Body of pancreas (tissue), 4 donors: Measurements from ENCODE around the gene SLC22A14. TPM values are rescaled to one million over a fixed set of nuclear protein-coding genes. Genes with fewer than 3 reads are reported as not detected.

Experiments used
- ATAC-seq: fragments of 150-250 bp; one replicate; pipeline ENCODE4 v1.9.1; 2016
- DNase-seq, 4 donors: peaks; one replicate each; pipeline ENCODE4 v3.0.0-alpha.2; 2019
- H3K27ac ChIP-seq, 4 donors: fragments of 200-600 bp; sonication (generic); 1 replicate in 3 of 4; 2 replicates in 1 of 4; pipeline versions ENCODE4 v1.5.1 to v1.6.1; 2016 to 2019; ENCODE audit warnings: mild to moderate bottlenecking in 1 of 4, mixed read lengths in 1 of 4, moderate library complexity in 1 of 4
- H3K27me3 ChIP-seq, 2 donors: fragments of 200-600 bp; sonication (generic); one replicate each; pipeline ENCODE4 v1.6.0; 2016; ENCODE audit warnings: mild to moderate bottlenecking in 1 of 2
- H3K36me3 ChIP-seq, 2 donors: fragments of 200-600 bp; sonication (generic); replicated peaks in 1 of 2; 2 replicates each; pipeline ENCODE4 v1.5.1; 2016; ENCODE audit warnings: low read depth in 2 of 2; ENCODE audit not compliant: insufficient read depth in 1 of 2
- H3K4me1 ChIP-seq: fragments of 200-600 bp; sonication (generic); one replicate; pipeline ENCODE4 v1.6.0; 2016
- H3K4me3 ChIP-seq, 2 donors: fragments of 200-600 bp; sonication (generic); 1 replicate in 1 of 2; 2 replicates in 1 of 2; pipeline ENCODE4 v1.5.1; 2016 to 2019
- H3K9me3 ChIP-seq, 3 donors: fragments of 200-600 bp; sonication (generic); 1 replicate in 2 of 3; 2 replicates in 1 of 3; pipeline ENCODE4 v1.5.1; 2016
- POLR2A ChIP-seq, 3 donors: fragments of 450-650 bp; IDR thresholded peaks; one replicate each; pipeline ENCODE4 v1.6.1; 2016; ENCODE audit warnings: antibody characterized with exemption in 3 of 3, mild to moderate bottlenecking in 2 of 3
- WGBS, 2 donors: methylation state at CpG; one replicate each; pipeline ENCODE4 v1.1.5; 2017; 5-methylcytosine and 5-hydroxymethylcytosine counted together
- intact Hi-C: fragments of 100-400 bp; cut with DNase I; formaldehyde crosslinking; loops from one replicate; pipeline ENCODE4 v1.15.1; 2023
- total RNA-seq, 2 donors: library from RNA; depleted of rRNA; stranded (reverse); fragments of >200 nt; gene quantifications; one replicate each; pipeline ENCODE4 v1.1.0, GENCODE V29; 2016
- TF ChIP-seq, protein P1 (sequence below), 7 experiments: fragments of 450-650 bp in 4 of 7; fragments of 200-600 bp in 3 of 7; sonication (generic) in 3 of 7; IDR thresholded peaks; one replicate each; pipeline ENCODE4 v1.5.1; 2016 to 2019; ENCODE audit warnings: antibody characterized with exemption in 7 of 7

Gene SLC22A14
- total RNA-seq, 2 donors from 2014 or later: not detected

GRCh38 chr3:38308456-38308855 lies 26.4 kb downstream of the SLC22A14 start:
- no peaks in the 10 kb centered on the region for H3K9me3 ChIP-seq

DNA sequence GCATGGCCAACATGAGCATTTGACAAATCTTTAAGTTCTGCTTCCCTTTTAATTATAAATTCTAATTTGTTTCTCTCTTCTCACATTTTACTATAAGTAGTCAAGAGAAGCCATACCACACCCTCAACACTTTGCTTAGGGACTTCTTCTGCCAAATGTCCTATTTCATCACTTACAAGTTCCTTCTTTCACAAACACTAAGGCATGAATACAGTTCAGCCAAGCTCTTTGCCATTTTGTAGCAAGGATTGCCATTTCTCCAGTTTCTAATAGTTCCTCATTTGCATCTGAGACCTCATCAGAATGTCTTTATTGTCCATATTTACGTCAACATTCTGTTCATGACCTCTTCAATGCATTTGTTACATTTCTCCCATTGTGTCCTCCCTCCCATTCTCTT lies 29.4 kb downstream of the SLC22A14 start:
- Histone ChIP-seq H3K27me3 (no peaks in the 10 kb centered on the region), H3K9me3 (no peaks in the 10 kb centered on the region), H3K36me3 (no peaks in the 10 kb centered on the region), H3K4me3 (no peak overlapping the region), H3K4me1 (no peaks in the 10 kb centered on the region), H3K27ac (no peak overlapping the region)
- intact Hi-C loops: no loop called here
- no peak for ATAC-seq
- 79 to 83% methylated on average over 1 of the region's 1 CpG for WGBS, 2 donors
- DNase-seq: no peak
- TF ChIP-seq, protein P1, sequence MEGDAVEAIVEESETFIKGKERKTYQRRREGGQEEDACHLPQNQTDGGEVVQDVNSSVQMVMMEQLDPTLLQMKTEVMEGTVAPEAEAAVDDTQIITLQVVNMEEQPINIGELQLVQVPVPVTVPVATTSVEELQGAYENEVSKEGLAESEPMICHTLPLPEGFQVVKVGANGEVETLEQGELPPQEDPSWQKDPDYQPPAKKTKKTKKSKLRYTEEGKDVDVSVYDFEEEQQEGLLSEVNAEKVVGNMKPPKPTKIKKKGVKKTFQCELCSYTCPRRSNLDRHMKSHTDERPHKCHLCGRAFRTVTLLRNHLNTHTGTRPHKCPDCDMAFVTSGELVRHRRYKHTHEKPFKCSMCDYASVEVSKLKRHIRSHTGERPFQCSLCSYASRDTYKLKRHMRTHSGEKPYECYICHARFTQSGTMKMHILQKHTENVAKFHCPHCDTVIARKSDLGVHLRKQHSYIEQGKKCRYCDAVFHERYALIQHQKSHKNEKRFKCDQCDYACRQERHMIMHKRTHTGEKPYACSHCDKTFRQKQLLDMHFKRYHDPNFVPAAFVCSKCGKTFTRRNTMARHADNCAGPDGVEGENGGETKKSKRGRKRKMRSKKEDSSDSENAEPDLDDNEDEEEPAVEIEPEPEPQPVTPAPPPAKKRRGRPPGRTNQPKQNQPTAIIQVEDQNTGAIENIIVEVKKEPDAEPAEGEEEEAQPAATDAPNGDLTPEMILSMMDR (IDR thresholded peaks at IDR 0.05): no peak

More at GRCh38 chr3:38308456-38308855, 26.4 kb downstream of the SLC22A14 start:
- intact Hi-C loops: no loop called here
- H3K36me3 ChIP-seq: no peaks in the 10 kb centered on the region
- no peak overlapping the region for H3K4me3 ChIP-seq
- DNase-seq (no peak), ATAC-seq (no peak)
- H3K27me3 ChIP-seq: no peaks in the 10 kb centered on the region
- TF ChIP-seq, protein P1 (IDR thresholded peaks at IDR 0.05): no peak
- TF ChIP-seq POLR2A (IDR thresholded peaks at IDR 0.05): no peak
- no peak overlapping the region for H3K27ac ChIP-seq
- no peaks in the 10 kb centered on the region for H3K4me1 ChIP-seq
- WGBS, 2 donors: 76 to 92% methylated on average over 9 of the region's 9 CpGs

GRCh38 chr3:38311941-38312340 lies 29.8 kb downstream of the SLC22A14 start:
- 71 to 76% methylated on average over 2 of the region's 2 CpGs for WGBS, 2 donors
- intact Hi-C loops: no loop called here
- Histone ChIP-seq H3K27ac (no peak overlapping the region), H3K36me3 (no peaks in the 10 kb centered on the region), H3K9me3 (no peaks in the 10 kb centered on the region), H3K4me1 (no peaks in the 10 kb centered on the region), H3K4me3 (no peak overlapping the region), H3K27me3 (no peaks in the 10 kb centered on the region)
- ATAC-seq (no peak), DNase-seq (no peak)
- no peak for TF ChIP-seq POLR2A (IDR thresholded peaks at IDR 0.05)

DNA sequence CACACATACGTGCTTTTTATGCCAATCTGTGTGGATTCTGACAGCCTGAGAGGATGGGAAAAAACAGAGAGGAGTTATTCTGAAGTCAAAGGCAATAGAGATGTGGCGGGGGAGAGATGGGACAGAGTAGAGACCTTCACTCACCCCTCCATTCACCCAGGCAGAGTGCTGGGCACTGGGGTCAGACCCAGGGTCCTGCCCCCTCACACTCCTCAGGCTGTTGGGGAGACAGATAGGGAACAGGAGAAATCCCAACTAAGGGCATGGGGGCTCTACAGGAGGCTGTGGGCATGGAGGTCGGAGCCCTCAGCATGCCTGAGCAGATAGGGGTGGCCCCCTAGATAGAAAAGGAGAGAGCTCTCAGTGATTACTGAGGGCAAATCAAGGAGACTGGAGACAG lies 30.3 kb downstream of the SLC22A14 start:
- no peaks in the 10 kb centered on the region for H3K9me3 ChIP-seq
- ATAC-seq (no peak), DNase-seq (no peak)
- no peak overlapping the region for H3K27ac ChIP-seq
- no peaks in the 10 kb centered on the region for H3K4me1 ChIP-seq
- TF ChIP-seq, protein P1 (IDR thresholded peaks at IDR 0.05): no peak
- no peak for TF ChIP-seq POLR2A (IDR thresholded peaks at IDR 0.05)
- WGBS, 2 donors: 75 to 89% methylated on average over 3 of the region's 3 CpGs
- H3K27me3 ChIP-seq: no peaks in the 10 kb centered on the region
- intact Hi-C loops: no loop called here
- H3K36me3 ChIP-seq: no peaks in the 10 kb centered on the region
- H3K4me3 ChIP-seq: no peak overlapping the region

DNA sequence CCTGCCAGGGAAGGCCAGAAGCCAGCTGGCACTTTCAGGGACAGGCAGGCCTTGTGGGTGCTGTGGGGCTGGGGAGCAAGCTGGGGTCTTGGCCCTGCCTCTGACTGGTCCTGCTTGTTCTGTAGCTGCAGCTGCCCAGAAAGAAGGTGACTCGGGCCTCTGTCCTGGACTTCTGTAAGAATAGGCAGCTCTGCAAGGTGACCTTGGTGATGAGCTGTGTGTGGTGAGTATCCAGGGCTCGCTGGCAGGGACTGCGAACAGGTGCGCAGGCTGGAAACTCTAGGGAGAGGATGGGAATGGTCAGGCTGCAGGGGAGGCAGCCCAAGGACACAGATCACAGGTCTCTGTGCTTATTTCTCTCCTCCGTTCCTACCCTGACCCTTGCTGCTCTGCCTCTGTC lies 31.2 kb downstream of the SLC22A14 start:
- Histone ChIP-seq H3K4me1 (no peaks in the 10 kb centered on the region), H3K9me3 (no peaks in the 10 kb centered on the region), H3K36me3 (no peaks in the 10 kb centered on the region), H3K27ac (no peak overlapping the region), H3K27me3 (no peaks in the 10 kb centered on the region), H3K4me3 (no peak overlapping the region)
- ATAC-seq (no peak), DNase-seq (no peak)
- intact Hi-C loops: no loop called here
- TF ChIP-seq, protein P1 (IDR thresholded peaks at IDR 0.05): no peak
- no peak for TF ChIP-seq POLR2A (IDR thresholded peaks at IDR 0.05)
- 78 to 79% methylated on average over 5 of the region's 5 CpGs for WGBS, 2 donors
